GM12801 (cell line): ENCODE results near the gene CD300C.

Experiments
- TF ChIP-seq, protein P1 (sequence below): IDR thresholded peaks from one replicate; pipeline ENCODE4 v1.5.1; 2011; ENCODE audit warnings: control low read depth; ENCODE audit not compliant: insufficient read length; ENCODE audit errors: extremely low read depth

Gene CD300C

DNA sequence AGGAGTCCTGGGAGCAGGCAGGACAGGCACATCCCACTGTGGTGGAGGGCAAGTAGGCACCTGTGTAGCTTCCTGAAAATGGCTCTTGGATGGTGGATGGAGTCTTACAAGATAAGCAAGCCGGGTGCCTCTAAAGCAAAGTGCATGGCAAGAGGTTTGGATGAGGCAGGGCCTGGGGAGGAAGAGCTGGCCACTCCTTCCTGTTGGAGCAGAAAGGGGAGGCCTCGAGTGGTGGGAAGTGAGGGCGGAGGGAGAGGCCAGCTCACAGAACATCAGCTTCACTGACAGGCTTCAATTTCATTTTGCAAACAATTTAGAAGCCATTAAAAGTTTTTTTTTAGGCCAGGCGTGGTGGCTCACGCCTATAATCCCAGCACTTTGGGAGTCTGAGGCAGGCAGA is 48.4 kb downstream of the CD300C start:
- TF ChIP-seq, protein P1, sequence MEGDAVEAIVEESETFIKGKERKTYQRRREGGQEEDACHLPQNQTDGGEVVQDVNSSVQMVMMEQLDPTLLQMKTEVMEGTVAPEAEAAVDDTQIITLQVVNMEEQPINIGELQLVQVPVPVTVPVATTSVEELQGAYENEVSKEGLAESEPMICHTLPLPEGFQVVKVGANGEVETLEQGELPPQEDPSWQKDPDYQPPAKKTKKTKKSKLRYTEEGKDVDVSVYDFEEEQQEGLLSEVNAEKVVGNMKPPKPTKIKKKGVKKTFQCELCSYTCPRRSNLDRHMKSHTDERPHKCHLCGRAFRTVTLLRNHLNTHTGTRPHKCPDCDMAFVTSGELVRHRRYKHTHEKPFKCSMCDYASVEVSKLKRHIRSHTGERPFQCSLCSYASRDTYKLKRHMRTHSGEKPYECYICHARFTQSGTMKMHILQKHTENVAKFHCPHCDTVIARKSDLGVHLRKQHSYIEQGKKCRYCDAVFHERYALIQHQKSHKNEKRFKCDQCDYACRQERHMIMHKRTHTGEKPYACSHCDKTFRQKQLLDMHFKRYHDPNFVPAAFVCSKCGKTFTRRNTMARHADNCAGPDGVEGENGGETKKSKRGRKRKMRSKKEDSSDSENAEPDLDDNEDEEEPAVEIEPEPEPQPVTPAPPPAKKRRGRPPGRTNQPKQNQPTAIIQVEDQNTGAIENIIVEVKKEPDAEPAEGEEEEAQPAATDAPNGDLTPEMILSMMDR: no peak

DNA sequence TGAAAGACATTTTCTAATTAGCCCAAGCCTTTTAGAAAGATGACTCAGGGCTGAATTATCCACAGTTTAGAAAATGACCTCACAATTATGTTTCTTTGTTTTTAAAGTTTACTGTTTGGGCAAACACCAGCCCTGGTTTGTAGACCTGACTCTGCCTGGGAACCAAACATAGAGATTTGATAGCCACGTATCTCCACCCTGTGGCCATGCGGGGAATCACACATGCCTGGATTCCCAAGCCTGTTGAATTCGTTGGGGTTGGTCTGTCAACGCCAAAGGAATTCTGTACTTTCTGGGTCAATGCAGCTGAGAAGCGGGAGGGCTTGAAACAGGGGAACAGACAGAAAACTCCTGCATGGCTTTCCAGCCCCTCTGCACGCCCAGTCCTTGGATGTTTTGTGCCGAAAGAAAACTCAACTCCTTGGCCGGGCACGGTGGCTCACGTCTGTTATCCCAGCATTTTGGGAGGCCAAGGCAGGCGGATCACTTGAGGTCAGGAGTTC is 52.5 kb downstream of the CD300C start:
- TF ChIP-seq, protein P1: peak; percentile 36

DNA sequence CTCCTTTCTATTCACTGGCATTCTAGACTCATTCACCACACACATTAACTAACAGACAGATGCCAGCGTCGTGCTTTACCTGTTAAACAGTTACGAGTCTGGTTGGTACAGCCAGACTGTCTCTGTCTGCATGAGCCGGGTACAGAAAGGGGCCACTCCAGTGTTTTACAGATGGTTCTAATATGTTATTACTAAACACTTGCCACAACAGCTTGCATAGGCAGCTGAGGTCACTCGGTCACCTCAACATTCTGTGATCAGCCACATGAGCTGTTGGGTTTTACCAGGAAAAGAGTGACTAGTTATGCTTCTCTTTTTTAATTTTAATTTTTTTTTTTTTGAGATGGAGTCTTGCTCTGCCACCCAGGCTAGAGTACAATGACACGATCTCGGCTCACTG is 54.3 kb downstream of the CD300C start:
- TF ChIP-seq, protein P1: no peak
